Adipocyte (in vitro differentiated cells): ENCODE measurements around the gene TECPR1.

ENCODE experiments used
- DNase-seq: peaks from one replicate; pipeline ENCODE4 v3.0.0-alpha.2; 2015; ENCODE audit warnings: low read depth
- H3K27me3 ChIP-seq: replicated peaks from 2 replicates; pipeline ENCODE4 v1.7.0; 2013; ENCODE audit warnings: mild to moderate bottlenecking, low read length, moderate library complexity; ENCODE audit not compliant: control insufficient read depth, insufficient read depth
- H3K36me3 ChIP-seq: 2 replicates; pipeline ENCODE4 v1.7.0; 2013; ENCODE audit warnings: low read length, mild to moderate bottlenecking, moderate library complexity; ENCODE audit not compliant: control insufficient read depth, insufficient read depth, severe bottlenecking
- H3K4me1 ChIP-seq: 2 replicates; pipeline ENCODE4 v1.7.0; 2013; ENCODE audit warnings: mild to moderate bottlenecking, low read length, moderate library complexity; ENCODE audit not compliant: control insufficient read depth, insufficient read depth
- H3K4me3 ChIP-seq: 2 replicates; pipeline ENCODE4 v1.7.0; 2013; ENCODE audit warnings: mild to moderate bottlenecking, low read length, moderate library complexity
- H3K9ac ChIP-seq: 2 replicates; pipeline ENCODE4 v1.7.0; 2013; ENCODE audit warnings: mild to moderate bottlenecking, low read length, moderate library complexity
- H3K9me3 ChIP-seq: 2 replicates; pipeline ENCODE4 v1.7.0; 2013; ENCODE audit warnings: mild to moderate bottlenecking, low read length, moderate library complexity; ENCODE audit not compliant: control insufficient read depth

The TECPR1 gene

GRCh38 chr7:98187138-98187502 lies 64.9 kb downstream of the TECPR1 start:
- Histone ChIP-seq H3K36me3 (peaks cover 5% of the 10 kb centered on the region), H3K4me3 (peak overlapping the region; percentile 65), H3K27me3 (no peaks in the 10 kb centered on the region), H3K9ac (peak overlapping the region; percentile 76), H3K9me3 (no peaks in the 10 kb centered on the region), H3K4me1 (peaks cover 19% of the 10 kb centered on the region)
- DNase-seq, result no peak

DNA sequence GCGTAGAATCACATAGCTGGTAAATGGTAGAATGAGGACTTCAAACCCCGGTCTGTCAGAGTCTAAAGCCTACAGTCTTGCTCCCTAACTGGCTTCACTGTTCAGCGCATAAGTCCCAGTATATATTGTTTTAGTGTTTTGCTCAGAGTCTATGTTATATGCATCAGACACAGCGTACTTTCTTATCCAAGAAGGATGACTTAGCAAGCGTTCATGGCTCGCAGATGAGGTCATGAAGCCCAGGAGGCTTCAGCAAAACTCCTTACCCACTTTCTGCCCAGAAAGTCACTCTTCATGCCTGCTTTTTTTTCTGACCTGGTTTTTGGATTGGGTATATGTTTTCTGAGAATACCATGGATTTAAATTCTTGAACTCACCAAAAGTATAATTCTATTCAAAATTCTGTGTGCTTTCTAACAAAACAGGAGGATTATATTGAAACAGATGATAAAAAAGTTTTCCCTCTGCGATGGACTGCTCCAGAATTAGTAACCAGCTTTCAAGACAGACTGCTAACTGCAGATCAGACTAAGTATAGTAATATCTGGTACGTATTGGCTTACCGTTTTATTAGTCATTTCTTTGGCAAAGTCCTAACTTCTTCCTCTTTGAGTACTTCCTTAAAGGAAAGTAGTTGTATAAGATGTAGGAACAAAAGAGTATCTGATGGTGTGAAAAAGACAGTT lies 65.4 kb downstream of the TECPR1 start:
- no peaks in the 10 kb centered on the region for H3K27me3 ChIP-seq
- peak overlapping the region; percentile 65 for H3K4me3 ChIP-seq
- DNase-seq, result no peak
- peaks cover 2% of the 10 kb centered on the region for H3K36me3 ChIP-seq
- no peaks in the 10 kb centered on the region for H3K9me3 ChIP-seq
- peaks cover 19% of the 10 kb centered on the region for H3K4me1 ChIP-seq
- peak overlapping the region; percentile 76 for H3K9ac ChIP-seq

GRCh38 chr7:98185101-98185500 lies 66.9 kb downstream of the TECPR1 start:
- Histone ChIP-seq H3K4me1 (peaks cover 19% of the 10 kb centered on the region), H3K4me3 (no peak overlapping the region), H3K9me3 (no peaks in the 10 kb centered on the region), H3K27me3 (no peaks in the 10 kb centered on the region), H3K9ac (no peak overlapping the region), H3K36me3 (no peaks in the 10 kb centered on the region)
- no peak for DNase-seq

DNA sequence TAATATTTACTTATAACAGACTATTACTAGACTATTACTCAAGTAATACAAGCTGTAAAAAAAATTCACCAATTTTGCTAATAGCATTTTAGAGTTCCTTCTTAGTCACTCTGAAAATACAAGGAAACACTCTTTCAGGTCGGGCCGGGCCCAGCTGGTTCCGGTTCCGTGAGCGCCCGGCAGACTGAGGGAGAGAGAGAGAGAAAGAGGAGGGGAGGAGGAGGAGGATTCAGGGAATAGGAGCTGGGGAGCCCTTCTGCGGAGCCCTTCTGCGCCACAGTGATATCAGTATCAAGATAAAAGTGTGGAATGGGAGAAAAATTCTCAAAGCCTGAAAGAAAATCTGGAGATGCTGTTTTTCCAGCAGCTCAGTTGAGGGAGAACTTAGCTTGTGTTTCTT lies 71.3 kb downstream of the TECPR1 start:
- Histone ChIP-seq H3K27me3 (no peaks in the 10 kb centered on the region), H3K9ac (no peak overlapping the region), H3K36me3 (peaks cover 4% of the 10 kb centered on the region), H3K4me1 (no peaks in the 10 kb centered on the region), H3K9me3 (no peaks in the 10 kb centered on the region), H3K4me3 (no peak overlapping the region)
- DNase-seq, result no peak

DNA sequence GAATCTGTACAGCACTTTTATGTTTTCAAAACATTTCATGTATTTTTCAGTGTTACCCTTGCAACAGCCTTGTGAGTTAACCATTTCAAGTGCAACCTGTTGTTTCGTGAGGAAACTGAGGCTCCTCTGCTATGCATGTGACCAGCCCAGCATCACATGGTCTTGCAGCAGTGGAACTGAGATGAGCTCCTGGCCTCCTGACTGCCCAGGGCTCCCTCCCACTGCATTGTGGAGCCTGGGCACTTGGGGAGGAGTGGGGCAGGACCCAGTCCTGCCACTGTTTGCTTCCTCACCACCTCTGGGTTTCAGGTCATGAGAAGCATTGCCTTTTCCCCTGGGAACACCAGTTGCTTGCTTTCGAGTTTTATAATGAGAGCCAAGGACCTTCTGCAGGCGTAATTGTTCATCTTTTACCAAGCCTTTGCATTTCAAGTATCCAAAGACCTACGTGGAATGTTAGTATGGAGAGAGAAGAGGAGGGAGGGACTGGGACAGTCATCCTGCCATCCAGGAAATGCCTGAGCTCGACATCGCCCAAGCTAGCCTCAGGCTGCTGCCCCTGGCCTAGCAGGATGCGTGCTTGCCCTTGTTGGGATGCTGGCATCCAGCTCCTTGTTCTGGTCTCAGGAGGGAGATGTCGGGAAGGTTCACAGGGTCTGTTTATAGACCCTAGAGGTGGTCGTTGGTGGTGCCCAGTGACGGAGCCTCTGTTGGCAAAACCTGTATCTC lies 73.1 kb downstream of the TECPR1 start:
- Histone ChIP-seq H3K9me3 (no peaks in the 10 kb centered on the region), H3K36me3 (peaks cover 18% of the 10 kb centered on the region)

DNA sequence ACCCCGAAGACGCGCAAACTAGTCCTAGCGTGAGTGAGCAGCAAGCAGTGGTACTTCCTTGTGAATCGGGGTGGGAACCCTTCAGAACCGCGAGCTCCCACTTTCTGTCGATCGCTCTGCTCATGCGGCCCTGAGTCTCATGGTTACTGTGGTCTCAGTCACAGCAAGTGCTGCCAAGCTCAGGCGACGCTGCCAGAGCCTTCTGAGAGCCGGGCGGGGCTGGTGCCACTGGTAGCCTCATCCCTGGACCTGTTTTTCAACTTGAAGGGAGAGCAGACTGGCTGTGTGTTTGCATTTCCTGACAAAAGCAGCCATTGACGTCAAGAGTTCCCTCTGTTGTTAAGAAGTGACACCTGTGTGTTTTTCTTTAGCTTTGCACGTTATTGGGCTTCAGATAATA lies 73.7 kb downstream of the TECPR1 start:
- Histone ChIP-seq H3K9ac (no peak overlapping the region), H3K36me3 (peaks cover 18% of the 10 kb centered on the region), H3K4me1 (no peaks in the 10 kb centered on the region), H3K27me3 (no peaks in the 10 kb centered on the region), H3K9me3 (no peaks in the 10 kb centered on the region), H3K4me3 (no peak overlapping the region)
- no peak for DNase-seq

More for the DNA sequence above, 73.1 kb downstream of the TECPR1 start:
- H3K4me3 ChIP-seq, result no peak overlapping the region
- DNase-seq, result no peak
- H3K9ac ChIP-seq, result no peak overlapping the region
- no peaks in the 10 kb centered on the region for H3K27me3 ChIP-seq
- no peaks in the 10 kb centered on the region for H3K4me1 ChIP-seq

- Histone ChIP-seq H3K27me3 (no peaks in the 10 kb centered on the region), H3K4me3 (no peak overlapping the region), H3K9ac (no peak overlapping the region), H3K4me1 (no peaks in the 10 kb centered on the region), H3K36me3 (peaks cover 18% of the 10 kb centered on the region), H3K9me3 (no peaks in the 10 kb centered on the region)
- DNase-seq, result no peak
Observed at GRCh38 chr7:98177553-98177952, 74.5 kb downstream of the TECPR1 start.

DNA sequence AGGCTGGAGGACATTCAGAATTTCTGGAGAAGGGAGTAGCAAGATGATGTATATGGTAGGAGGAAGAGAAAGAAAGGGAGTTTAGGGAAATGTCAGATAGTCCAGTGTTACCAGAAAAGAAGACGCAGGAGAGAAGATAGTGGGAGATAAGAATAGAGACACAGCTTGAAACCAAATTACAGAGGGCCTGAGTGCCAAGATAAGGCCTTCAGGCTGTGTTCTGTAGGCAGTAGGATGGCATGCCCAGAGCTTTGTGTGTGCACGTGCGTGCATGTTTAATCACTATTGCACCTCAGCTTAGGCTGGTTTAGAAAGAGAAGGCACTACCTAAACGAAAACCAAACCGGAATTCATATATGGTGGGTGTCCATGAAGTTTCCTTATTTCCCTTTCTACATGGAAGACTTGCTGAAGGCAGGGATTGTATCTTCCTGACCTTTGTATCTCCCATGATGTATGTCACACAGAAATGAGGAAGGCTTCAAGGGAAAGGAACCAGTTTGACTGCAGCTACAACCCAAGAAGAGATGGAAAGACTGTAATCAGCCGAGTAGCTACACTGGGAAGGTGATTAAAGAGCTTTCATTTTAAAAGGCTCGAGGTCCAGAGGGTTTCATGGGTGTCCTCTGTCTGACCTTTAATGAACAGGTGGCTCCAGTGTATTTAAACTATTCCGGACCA lies 76.6 kb downstream of the TECPR1 start:
- no peak for DNase-seq
- Histone ChIP-seq H3K4me1 (no peaks in the 10 kb centered on the region), H3K36me3 (peaks cover 23% of the 10 kb centered on the region)

DNA sequence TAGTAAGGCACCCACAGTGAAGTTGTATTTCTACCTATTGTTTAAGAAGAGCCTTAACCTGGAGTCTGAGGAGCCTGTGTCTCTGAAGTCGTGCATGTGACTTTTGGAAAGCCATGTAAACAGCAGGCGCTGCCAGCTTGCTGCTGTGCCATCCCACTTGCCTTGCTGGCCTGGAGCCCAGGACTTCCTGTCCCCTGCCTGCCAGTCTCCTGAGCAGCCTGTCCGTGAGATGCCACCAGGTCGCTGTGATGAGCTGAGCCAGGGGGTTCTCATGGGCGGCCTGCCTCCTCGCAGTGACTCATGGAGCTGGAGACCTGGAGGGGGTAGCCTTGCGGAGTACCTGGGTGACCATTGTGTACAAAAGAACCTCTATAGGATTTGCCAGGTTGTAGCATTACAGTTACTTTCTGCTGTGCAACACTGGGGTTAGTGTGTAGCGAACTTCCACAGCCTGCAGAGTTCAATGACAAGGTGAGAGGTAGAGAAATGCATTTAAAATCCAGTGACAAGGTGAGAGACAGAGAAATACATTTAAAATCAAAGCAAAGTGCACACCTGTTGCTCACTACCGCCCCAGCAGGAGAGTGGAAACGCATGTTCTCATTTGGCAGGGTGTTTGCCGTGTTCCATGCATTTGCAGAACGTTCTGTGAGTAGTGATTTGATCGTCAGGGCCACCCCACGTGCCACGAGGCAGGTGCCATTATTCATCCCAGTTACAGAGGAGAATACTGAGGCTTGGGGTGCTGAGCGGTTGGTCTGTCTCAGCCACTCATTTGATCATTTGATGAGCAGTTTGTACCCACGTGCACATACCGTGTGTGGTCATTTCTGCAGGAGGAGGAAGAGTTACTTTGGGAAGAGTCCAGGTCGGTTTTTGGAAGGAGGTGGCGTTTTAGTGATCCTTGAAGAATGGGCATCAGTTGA lies 77.4 kb downstream of the TECPR1 start:
- peaks cover 23% of the 10 kb centered on the region for H3K36me3 ChIP-seq
- no peaks in the 10 kb centered on the region for H3K9me3 ChIP-seq
- H3K9ac ChIP-seq, result no peak overlapping the region
- no peaks in the 10 kb centered on the region for H3K27me3 ChIP-seq
- no peaks in the 10 kb centered on the region for H3K4me1 ChIP-seq
- DNase-seq, result no peak
- no peak overlapping the region for H3K4me3 ChIP-seq

More for the DNA sequence above, 76.6 kb downstream of the TECPR1 start:
- Histone ChIP-seq H3K9me3 (no peaks in the 10 kb centered on the region), H3K9ac (no peak overlapping the region), H3K4me3 (no peak overlapping the region), H3K27me3 (no peaks in the 10 kb centered on the region)

GRCh38 chr7:98171449-98171848 lies 80.6 kb downstream of the TECPR1 start:
- H3K4me3 ChIP-seq, result no peak overlapping the region
- H3K36me3 ChIP-seq, result peaks cover 23% of the 10 kb centered on the region
- no peaks in the 10 kb centered on the region for H3K4me1 ChIP-seq
- DNase-seq, result no peak
- H3K9me3 ChIP-seq, result no peaks in the 10 kb centered on the region
- H3K27me3 ChIP-seq, result no peaks in the 10 kb centered on the region
- no peak overlapping the region for H3K9ac ChIP-seq

DNA sequence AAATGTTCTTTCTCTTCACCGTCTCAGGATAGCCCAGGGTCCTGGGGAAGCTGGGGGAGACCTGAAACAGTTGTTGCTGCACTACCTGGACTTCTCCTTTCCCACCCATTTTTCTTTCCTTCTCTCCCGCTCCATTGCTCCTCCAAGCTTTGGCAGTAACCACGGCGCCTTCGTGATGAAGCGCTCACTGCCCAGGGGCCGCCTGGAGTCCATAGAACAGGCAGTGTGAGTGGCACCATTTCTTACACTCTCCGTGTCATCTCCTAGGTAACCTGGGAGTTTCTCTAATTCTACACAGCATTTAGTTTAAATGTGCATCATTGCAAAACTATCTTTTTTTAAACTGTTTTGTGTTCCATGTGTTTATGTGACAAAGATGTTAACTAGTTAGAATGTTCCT lies 81.1 kb downstream of the TECPR1 start:
- Histone ChIP-seq H3K27me3 (no peaks in the 10 kb centered on the region), H3K4me1 (no peaks in the 10 kb centered on the region), H3K9ac (no peak overlapping the region), H3K36me3 (peaks cover 21% of the 10 kb centered on the region), H3K9me3 (no peaks in the 10 kb centered on the region), H3K4me3 (no peak overlapping the region)
- no peak for DNase-seq
